NCI-H2196 (cell line): ENCODE measurements around the gene PPFIBP1.
"Not testable (repeated sequence)": the region's sequence is repeated elsewhere in the genome, so short reads cannot be mapped to it uniquely, and the experiment has no call there.

ENCODE experiments used
- DNase-seq: peaks from one replicate; lab custom pipeline; 2025; ENCODE audit not compliant: unreplicated experiment; lab: John Stamatoyannopoulos, UW

The PPFIBP1 gene

GRCh38 chr12:27652174-27652763 lies 128.3 kb downstream of the PPFIBP1 start:
- DNase-seq: peak; percentile 98

- no peak for DNase-seq
Observed at GRCh38 chr12:27653661-27654060, 129.7 kb downstream of the PPFIBP1 start.

GRCh38 chr12:27655476-27655875 lies 131.5 kb downstream of the PPFIBP1 start:
- not testable (repeated sequence) for DNase-seq

- no peak for DNase-seq
Observed at GRCh38 chr12:27657296-27657695, 133.3 kb downstream of the PPFIBP1 start.

- DNase-seq: no peak
Observed at GRCh38 chr12:27665704-27666103, 141.7 kb downstream of the PPFIBP1 start.

GRCh38 chr12:27666510-27666909 lies 142.5 kb downstream of the PPFIBP1 start:
- DNase-seq: no peak

- no peak for DNase-seq
Observed at GRCh38 chr12:27667540-27667939, 143.5 kb downstream of the PPFIBP1 start.

GRCh38 chr12:27672051-27672450 lies 148.0 kb downstream of the PPFIBP1 start:
- no peak for DNase-seq

- DNase-seq: no peak
Observed at GRCh38 chr12:27672643-27673042, 148.6 kb downstream of the PPFIBP1 start.

GRCh38 chr12:27673101-27673718 lies 149.2 kb downstream of the PPFIBP1 start:
- no peak for DNase-seq

- DNase-seq: no peak
Observed at GRCh38 chr12:27674989-27675388, 151.0 kb downstream of the PPFIBP1 start.

GRCh38 chr12:27680619-27681018 lies 156.6 kb downstream of the PPFIBP1 start:
- no peak for DNase-seq

- DNase-seq: no peak
Observed at GRCh38 chr12:27682534-27682933, 158.5 kb downstream of the PPFIBP1 start.

GRCh38 chr12:27685274-27685673 lies 161.3 kb downstream of the PPFIBP1 start:
- no peak for DNase-seq

- no peak for DNase-seq
Observed at GRCh38 chr12:27686147-27686546, 162.1 kb downstream of the PPFIBP1 start.

GRCh38 chr12:27688671-27689070 lies 164.7 kb downstream of the PPFIBP1 start:
- DNase-seq: no peak

- no peak for DNase-seq
Observed at GRCh38 chr12:27689558-27690180, 165.7 kb downstream of the PPFIBP1 start.

GRCh38 chr12:27693403-27693802 lies 169.4 kb downstream of the PPFIBP1 start:
- DNase-seq: no peak

- DNase-seq: no peak
Observed at GRCh38 chr12:27695556-27696292, 171.7 kb downstream of the PPFIBP1 start.

- no peak for DNase-seq
Observed at GRCh38 chr12:27696293-27696652, 172.3 kb downstream of the PPFIBP1 start, which contains the start of gene REP15. Gene REP15, plus strand, starts transcription at chr12:27696447. Its CDS starts 116 bp downstream, at chr12:27696563.

- DNase-seq: no peak
Observed at GRCh38 chr12:27696864-27697564, 173.0 kb downstream of the PPFIBP1 start.
